ENCODE data around the gene OPN1LW.
"Not testable (repeated sequence)": the region's sequence is repeated elsewhere in the genome, so short reads cannot be mapped to it uniquely, and the experiment has no call there.

The OPN1LW gene

GRCh38 chrX:154132366-154132765, 11.7 kb upstream of the OPN1LW start:
- DNase-seq (ENCODE audit: low spot score) (no peak), FAIRE-seq (no peak)

- FAIRE-seq (peak; percentile 97), DNase-seq (ENCODE audit: low spot score) (peak; percentile 80)
Measured at GRCh38 chrX:154135458-154136229, 8.4 kb upstream of the OPN1LW start.

GRCh38 chrX:154136627-154137161, 7.3 kb upstream of the OPN1LW start:
- no peak for FAIRE-seq
- DNase-seq (ENCODE audit: low spot score), result no peak

- FAIRE-seq, result no peak
- no peak for DNase-seq (ENCODE audit: low spot score)
Measured at GRCh38 chrX:154138857-154139256, 5.2 kb upstream of the OPN1LW start.

GRCh38 chrX:154140206-154140605, 3.8 kb upstream of the OPN1LW start:
- FAIRE-seq, result no peak
- DNase-seq (ENCODE audit: low spot score), result no peak

- FAIRE-seq (no peak), DNase-seq (ENCODE audit: low spot score) (no peak)
Measured at GRCh38 chrX:154140742-154141141, 3.3 kb upstream of the OPN1LW start.

- FAIRE-seq (no peak), DNase-seq (ENCODE audit: low spot score) (no peak)
Measured at GRCh38 chrX:154142386-154142785, 1.7 kb upstream of the OPN1LW start.

- FAIRE-seq, result no peak
- no peak for DNase-seq (ENCODE audit: low spot score)
Measured at GRCh38 chrX:154142950-154143745, 895 bp upstream of the OPN1LW start.

GRCh38 chrX:154151030-154151429, 7.0 kb downstream of the OPN1LW start:
- not testable (repeated sequence) for DNase-seq (ENCODE audit: low spot score); FAIRE-seq

GRCh38 chrX:154156221-154156620, 12.2 kb downstream of the OPN1LW start:
- not testable (repeated sequence) for FAIRE-seq; DNase-seq (ENCODE audit: low spot score)

GRCh38 chrX:154157207-154157606, 13.2 kb downstream of the OPN1LW start:
- not testable (repeated sequence) for FAIRE-seq; DNase-seq (ENCODE audit: low spot score)

GRCh38 chrX:154159345-154159744, 15.3 kb downstream of the OPN1LW start:
- FAIRE-seq, result not testable (repeated sequence)

GRCh38 chrX:154164902-154165301, 20.9 kb downstream of the OPN1LW start:
- not testable (repeated sequence) for FAIRE-seq

More at GRCh38 chrX:154159345-154159744, 15.3 kb downstream of the OPN1LW start:
- not testable (repeated sequence) for DNase-seq (ENCODE audit: low spot score)

GRCh38 chrX:154168384-154168783, 24.3 kb downstream of the OPN1LW start:
- FAIRE-seq; DNase-seq (ENCODE audit: low spot score): not testable (repeated sequence)

More at GRCh38 chrX:154164902-154165301, 20.9 kb downstream of the OPN1LW start:
- not testable (repeated sequence) for DNase-seq (ENCODE audit: low spot score)

GRCh38 chrX:154172535-154172943, 28.5 kb downstream of the OPN1LW start:
- not testable (repeated sequence) for DNase-seq (ENCODE audit: low spot score); FAIRE-seq

GRCh38 chrX:154174356-154174755, 30.3 kb downstream of the OPN1LW start:
- DNase-seq (ENCODE audit: low spot score); FAIRE-seq: not testable (repeated sequence)

- not testable (repeated sequence) for DNase-seq (ENCODE audit: low spot score); FAIRE-seq
Measured at GRCh38 chrX:154182296-154182695, 38.3 kb downstream of the OPN1LW start, which contains the start of gene OPN1MW. Gene OPN1MW (plus strand): TSS chrX:154182596. CDS start chrX:154182678, 82 bp downstream.

GRCh38 chrX:154183794-154184193, 39.8 kb downstream of the OPN1LW start:
- FAIRE-seq; DNase-seq (ENCODE audit: low spot score): not testable (repeated sequence)

- not testable (repeated sequence) for FAIRE-seq; DNase-seq (ENCODE audit: low spot score)
Measured at GRCh38 chrX:154192846-154193245, 48.8 kb downstream of the OPN1LW start.

- not testable (repeated sequence) for DNase-seq (ENCODE audit: low spot score); FAIRE-seq
Measured at GRCh38 chrX:154194316-154194715, 50.3 kb downstream of the OPN1LW start.

GRCh38 chrX:154196466-154196865, 52.4 kb downstream of the OPN1LW start:
- FAIRE-seq; DNase-seq (ENCODE audit: low spot score): not testable (repeated sequence)

Measured in RCC 7860 (cell line).